OCI-LY3 (cell line): ENCODE data around the gene NFXL1.

Experiments used
- H2AFZ ChIP-seq: fragments of 200-600, 300-600 bp; shearing (Covaris generic); 2 replicates; pipeline ENCODE4 v1.6.0; 2014; ENCODE audit warnings: antibody characterized with exemption, low read depth, low read length
- H3K27ac ChIP-seq: fragments of 200-600, 300-600 bp; sonication (generic); 2 replicates; pipeline ENCODE4 v1.5.1; 2014; ENCODE audit warnings: mild to moderate bottlenecking, low read length, moderate library complexity, mixed read lengths
- H3K27me3 ChIP-seq: fragments of 200-600, 300-600 bp; sonication (generic); 2 replicates; pipeline ENCODE4 v1.6.1; 2014; ENCODE audit warnings: low read depth, low read length, mixed read lengths
- H3K36me3 ChIP-seq: fragments of 200-600, 300-600 bp; sonication (generic); replicated peaks from 2 replicates; pipeline ENCODE3; 2014; ENCODE audit warnings: low read depth, low read length, mixed read lengths
- H3K4me1 ChIP-seq: fragments of 300-600, 200-600 bp; sonication (generic); 2 replicates; pipeline ENCODE4 v1.6.1; 2014; ENCODE audit warnings: low read length, mixed read lengths
- H3K4me2 ChIP-seq: fragments of 200-600, 300-600 bp; sonication (generic); 2 replicates; pipeline ENCODE4 v1.6.1; 2014; ENCODE audit warnings: low read length, mixed read lengths
- H3K4me3 ChIP-seq: fragments of 300-600, 200-600 bp; sonication (generic); 2 replicates; pipeline ENCODE4 v1.5.1; 2014; ENCODE audit warnings: antibody characterized with exemption, mild to moderate bottlenecking, low read length, moderate library complexity
- H3K79me2 ChIP-seq: fragments of 300-600, 200-600 bp; shearing (Covaris generic); 2 replicates; pipeline ENCODE4 v1.6.1; 2014; ENCODE audit warnings: mild to moderate bottlenecking, low read length, mixed read lengths
- H3K9ac ChIP-seq: fragments of 300-600, 200-600 bp; shearing (Covaris generic); 2 replicates; pipeline ENCODE4 v1.6.0; 2014; ENCODE audit warnings: mild to moderate bottlenecking, low read length, moderate library complexity
- H3K9me3 ChIP-seq: fragments of 200-600, 300-600 bp; shearing (Covaris generic); 2 replicates; pipeline ENCODE4 v1.6.1; 2014; ENCODE audit warnings: low read length, mixed read lengths; ENCODE audit not compliant: insufficient read depth
- H4K20me1 ChIP-seq: fragments of 200-600, 300-600 bp; sonication (generic); 2 replicates; pipeline ENCODE4 v1.6.1; 2016; ENCODE audit warnings: low read length, mixed read lengths; ENCODE audit not compliant: insufficient read depth
- EZH2phosphoT487 ChIP-seq: fragments of 200-600 bp; shearing (Covaris generic); IDR thresholded peaks from 2 replicates; pipeline ENCODE4 v1.6.1; 2018; ENCODE audit warnings: antibody characterized with exemption, mixed run types, low read depth
- TF ChIP-seq, protein P1 (sequence below): fragments of 200-600, 300-600 bp; sonication (generic); IDR thresholded peaks from 2 replicates; pipeline ENCODE4 v1.5.1; 2014; ENCODE audit warnings: antibody characterized with exemption, low read length, low read depth

Gene NFXL1

DNA sequence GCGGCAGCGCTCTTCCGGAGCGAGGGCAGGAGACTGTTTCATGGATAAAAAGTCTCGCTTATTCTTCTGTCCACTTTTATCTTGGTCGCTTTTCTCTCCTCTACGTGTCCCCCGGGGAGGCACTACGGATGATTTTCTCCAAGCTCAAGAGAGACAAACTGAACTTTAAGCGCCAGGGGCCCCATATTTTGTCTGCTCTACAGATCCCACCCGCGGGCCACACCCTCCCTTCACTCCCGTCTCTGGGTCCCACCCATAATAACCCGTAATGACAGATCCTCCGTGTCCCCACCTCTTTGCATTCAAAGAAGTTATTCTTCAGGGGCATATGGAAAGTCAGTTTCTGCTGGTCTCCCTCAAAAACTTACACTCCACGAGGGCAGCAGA lies 76.5 kb downstream of the NFXL1 start, which contains the start of gene CORIN:
Gene CORIN (minus strand): TSS at position 160 of the 387 bp plus-strand sequence. CDS start 118 bp downstream, at position 42.
- H3K4me2 ChIP-seq = peak within 1 kb of the TSS; percentile 88
- H3K4me3 ChIP-seq = peak within 1 kb of the TSS; percentile 89
- peaks cover 37% of the 10 kb centered on the region for H3K4me1 ChIP-seq
- H2AFZ ChIP-seq = peak within 1 kb of the TSS; percentile 59; the same call in 1 of the 2 replicates
- H3K36me3 ChIP-seq = peaks cover 9% of the 10 kb centered on the region
- no peaks in the 10 kb centered on the region for H3K27me3 ChIP-seq
- H3K79me2 ChIP-seq = no peaks in the 10 kb centered on the region
- H4K20me1 ChIP-seq = peaks cover 10% of the 10 kb centered on the region; the same call in 1 of the 2 replicates
- TF ChIP-seq EZH2phosphoT487 = no peak
- TF ChIP-seq, protein P1, sequence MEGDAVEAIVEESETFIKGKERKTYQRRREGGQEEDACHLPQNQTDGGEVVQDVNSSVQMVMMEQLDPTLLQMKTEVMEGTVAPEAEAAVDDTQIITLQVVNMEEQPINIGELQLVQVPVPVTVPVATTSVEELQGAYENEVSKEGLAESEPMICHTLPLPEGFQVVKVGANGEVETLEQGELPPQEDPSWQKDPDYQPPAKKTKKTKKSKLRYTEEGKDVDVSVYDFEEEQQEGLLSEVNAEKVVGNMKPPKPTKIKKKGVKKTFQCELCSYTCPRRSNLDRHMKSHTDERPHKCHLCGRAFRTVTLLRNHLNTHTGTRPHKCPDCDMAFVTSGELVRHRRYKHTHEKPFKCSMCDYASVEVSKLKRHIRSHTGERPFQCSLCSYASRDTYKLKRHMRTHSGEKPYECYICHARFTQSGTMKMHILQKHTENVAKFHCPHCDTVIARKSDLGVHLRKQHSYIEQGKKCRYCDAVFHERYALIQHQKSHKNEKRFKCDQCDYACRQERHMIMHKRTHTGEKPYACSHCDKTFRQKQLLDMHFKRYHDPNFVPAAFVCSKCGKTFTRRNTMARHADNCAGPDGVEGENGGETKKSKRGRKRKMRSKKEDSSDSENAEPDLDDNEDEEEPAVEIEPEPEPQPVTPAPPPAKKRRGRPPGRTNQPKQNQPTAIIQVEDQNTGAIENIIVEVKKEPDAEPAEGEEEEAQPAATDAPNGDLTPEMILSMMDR = no peak
- peak within 1 kb of the TSS; percentile 67 for H3K9ac ChIP-seq
- no peaks in the 10 kb centered on the region for H3K9me3 ChIP-seq
- H3K27ac ChIP-seq = peak within 1 kb of the TSS; percentile 41; the same call in 1 of the 2 replicates

DNA sequence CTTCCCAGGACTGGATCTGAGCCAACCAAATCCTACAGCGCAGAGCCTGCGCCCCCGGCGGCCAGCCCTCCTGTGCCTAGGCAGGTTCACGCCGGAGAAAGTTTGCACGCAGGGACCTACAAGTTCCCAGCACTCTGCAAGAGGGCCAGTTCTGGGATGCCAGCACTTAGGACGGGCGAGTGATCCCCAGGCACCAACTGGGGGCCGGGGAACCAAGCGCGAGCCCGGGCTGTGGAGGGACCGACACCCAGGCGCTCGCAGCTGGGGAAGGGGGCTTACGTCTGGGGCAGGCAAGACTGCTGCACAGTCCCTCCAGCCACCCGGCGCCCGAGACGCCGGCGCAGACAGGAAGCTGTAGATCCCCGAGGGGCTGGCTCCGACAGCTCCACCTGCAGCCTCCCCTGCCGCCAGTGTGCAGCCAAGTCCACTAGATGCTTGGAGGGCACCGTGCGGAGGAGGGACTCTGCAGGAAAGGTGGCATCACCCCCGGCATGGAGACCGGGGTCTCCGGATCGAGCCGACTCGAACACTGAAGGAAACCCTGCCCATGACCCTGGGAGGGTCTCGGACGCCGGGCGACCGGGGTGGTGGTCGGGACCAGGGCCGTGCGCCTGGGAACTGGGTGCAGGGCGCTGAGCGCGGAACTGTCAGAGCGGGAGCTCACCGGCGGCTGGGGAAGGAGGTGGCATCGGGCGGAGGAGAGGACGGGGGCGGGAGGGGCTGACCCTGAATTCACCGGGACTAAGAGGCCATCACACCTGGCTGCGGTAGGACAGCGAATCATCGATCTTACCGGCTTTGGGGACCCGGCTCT lies 77.1 kb downstream of the NFXL1 start:
- Histone ChIP-seq H3K9me3 (no peaks in the 10 kb centered on the region), H3K9ac (peak overlapping the region; percentile 67)

DNA sequence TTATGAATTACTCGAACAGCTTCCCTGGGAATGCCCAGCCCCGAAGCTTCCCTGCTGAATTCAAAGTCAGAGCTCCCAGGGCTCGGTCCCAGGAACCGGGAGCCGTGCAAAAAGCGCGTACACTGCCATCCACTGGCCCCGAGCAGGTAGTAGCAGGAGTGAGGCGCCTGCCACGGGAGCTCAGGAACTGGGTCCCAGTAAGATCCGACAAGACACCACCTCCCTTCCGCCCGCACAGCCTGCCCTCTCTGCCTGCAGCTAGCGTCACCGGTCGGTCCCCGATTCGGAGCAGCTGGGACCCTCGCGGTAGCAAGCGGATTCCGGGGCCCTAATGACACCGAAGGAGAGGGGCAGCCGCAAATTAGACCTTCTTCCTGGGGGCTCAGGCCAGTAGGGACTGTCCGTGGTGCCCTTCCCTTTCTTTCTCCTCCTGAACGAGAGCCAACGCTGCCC lies 77.7 kb downstream of the NFXL1 start:
- peak overlapping the region; percentile 88 for H3K4me2 ChIP-seq

More for the DNA sequence above, 77.1 kb downstream of the NFXL1 start:
- TF ChIP-seq, protein P1 = no peak; the same call in 1 of the 2 replicates
- no peak for TF ChIP-seq EZH2phosphoT487
- no peaks in the 10 kb centered on the region for H3K27me3 ChIP-seq
- H3K27ac ChIP-seq = no peak overlapping the region
- H3K4me1 ChIP-seq = peaks cover 37% of the 10 kb centered on the region
- peak overlapping the region; percentile 88 for H3K4me2 ChIP-seq
- peaks cover 10% of the 10 kb centered on the region; the same call in 1 of the 2 replicates for H4K20me1 ChIP-seq
- H3K36me3 ChIP-seq = peaks cover 3% of the 10 kb centered on the region
- peak overlapping the region; percentile 59; the same call in 1 of the 2 replicates for H2AFZ ChIP-seq
- no peaks in the 10 kb centered on the region for H3K79me2 ChIP-seq
- peak overlapping the region; percentile 89 for H3K4me3 ChIP-seq

More for the DNA sequence above, 77.7 kb downstream of the NFXL1 start:
- H3K9me3 ChIP-seq = no peaks in the 10 kb centered on the region
- H3K79me2 ChIP-seq = no peaks in the 10 kb centered on the region
- H3K4me3 ChIP-seq = peak overlapping the region; percentile 89
- H3K27ac ChIP-seq = no peak overlapping the region
- peak overlapping the region; percentile 67 for H3K9ac ChIP-seq
- no peaks in the 10 kb centered on the region for H3K36me3 ChIP-seq
- peak overlapping the region; percentile 59 for H2AFZ ChIP-seq
- H4K20me1 ChIP-seq = peaks cover 10% of the 10 kb centered on the region; the same call in 1 of the 2 replicates
- TF ChIP-seq, protein P1 = peak; percentile 66
- TF ChIP-seq EZH2phosphoT487 = no peak
- peaks cover 37% of the 10 kb centered on the region for H3K4me1 ChIP-seq
- H3K27me3 ChIP-seq = no peaks in the 10 kb centered on the region
